H1 (cell line): ENCODE data around the gene PGP. TPM values are rescaled to one million over a fixed set of nuclear protein-coding genes. Genes with fewer than 3 reads are reported as not detected.

ENCODE experiments used
- CTCF ChIA-PET: fragments of 300-600 bp; sonication (Branson Sonifier 250); formaldehyde crosslinking; loops from one replicate; lab custom pipeline; 2021; ENCODE audit not compliant: partially characterized antibody; lab: Charles Lee
- POLR2A ChIA-PET: fragments of 300-600 bp; sonication (Branson Sonifier 250); formaldehyde crosslinking; loops from one replicate; lab custom pipeline; 2021; ENCODE audit warnings: inconsistent platforms; ENCODE audit not compliant: partially characterized antibody; lab: Charles Lee
- DNase-seq, 2 experiments: peaks; one replicate each; pipeline versions ENCODE4 v3.0.0 to v3.0.0-alpha.2; 2010 to 2022; ENCODE audit warnings: low spot score in 2 of 2, low read depth in 1 of 2, mixed read lengths in 1 of 2
- FAIRE-seq: peaks from 2 replicates; lab custom pipeline; 2011; peaks lifted over from hg19 to GRCh38; lab: Jason Lieb, UNC
- H2AFZ ChIP-seq: 2 replicates; pipeline ENCODE4 v1.8.1; 2012; ENCODE audit warnings: low read length, inconsistent platforms
- H2AK5ac ChIP-seq: 2 replicates; pipeline ENCODE4 v1.6.1; 2013; ENCODE audit warnings: low read depth, low read length
- H2BK120ac ChIP-seq: replicated peaks from 2 replicates; pipeline ENCODE3; 2013; ENCODE audit warnings: low read depth, low read length, inconsistent platforms
- H2BK12ac ChIP-seq: 2 replicates; pipeline ENCODE4 v1.6.1; 2013; ENCODE audit warnings: low read depth, low read length
- H2BK15ac ChIP-seq: 2 replicates; pipeline ENCODE4 v1.6.1; 2013; ENCODE audit warnings: low read length
- H2BK20ac ChIP-seq: 2 replicates; pipeline ENCODE4 v1.6.1; 2013; ENCODE audit warnings: low read length
- H2BK5ac ChIP-seq: 2 replicates; pipeline ENCODE4 v1.6.1; 2013; ENCODE audit warnings: low read depth, low read length
- H3K14ac ChIP-seq: 2 replicates; pipeline ENCODE4 v1.6.1; 2013; ENCODE audit warnings: inconsistent platforms; ENCODE audit not compliant: insufficient read length
- H3K18ac ChIP-seq: 2 replicates; pipeline ENCODE4 v1.6.1; 2013; ENCODE audit warnings: low read length; ENCODE audit errors: extremely low read depth
- H3K23ac ChIP-seq: 2 replicates; pipeline ENCODE4 v1.6.1; 2013; ENCODE audit warnings: inconsistent platforms; ENCODE audit not compliant: insufficient read length
- H3K23me2 ChIP-seq: 2 replicates; pipeline ENCODE4 v1.6.1; 2013; ENCODE audit warnings: low read depth, low read length
- H3K27ac ChIP-seq: 2 replicates; pipeline ENCODE4 v1.6.1; 2011; ENCODE audit warnings: low read depth, low read length, inconsistent platforms
- H3K27me3 ChIP-seq, 4 experiments: replicated peaks in 1 of 4; 1 replicate in 1 of 4; 2 replicates in 3 of 4; pipeline versions ENCODE4 v1.6.1 to v1.8.1; 2011 to 2013; ENCODE audit warnings: low read length in 3 of 4, mild to moderate bottlenecking in 3 of 4, inconsistent platforms in 2 of 4, mixed read lengths in 2 of 4, moderate library complexity in 1 of 4; ENCODE audit not compliant: control insufficient read depth in 3 of 4, insufficient read depth in 3 of 4; ENCODE audit errors: extremely low read depth in 1 of 4
- H3K36me3 ChIP-seq, 4 experiments: 2 replicates each; pipeline versions ENCODE4 v1.6.1 to v1.8.1; 2011 to 2013; ENCODE audit warnings: mild to moderate bottlenecking in 4 of 4, low read length in 3 of 4, moderate library complexity in 2 of 4, control low read depth in 1 of 4, inconsistent platforms in 1 of 4; ENCODE audit not compliant: insufficient read depth in 4 of 4, control insufficient read depth in 2 of 4
- H3K4ac ChIP-seq: replicated peaks from 2 replicates; pipeline ENCODE3; 2013; ENCODE audit warnings: low read length, low read depth, mixed read lengths, inconsistent platforms; ENCODE audit not compliant: insufficient read length
- H3K4me1 ChIP-seq, 4 experiments: replicated peaks in 1 of 4; 1 replicate in 1 of 4; 2 replicates in 3 of 4; pipeline versions ENCODE4 v1.6.1 to v1.8.1; 2011 to 2013; ENCODE audit warnings: low read length in 3 of 4, inconsistent platforms in 2 of 4, mixed read lengths in 1 of 4; ENCODE audit not compliant: insufficient read depth in 4 of 4, control insufficient read depth in 3 of 4
- H3K4me2 ChIP-seq, 2 experiments: 2 replicates each; pipeline versions ENCODE4 v1.6.1 to v1.8.1; 2011 to 2013; ENCODE audit warnings: low read depth in 2 of 2, low read length in 2 of 2, control low read depth in 1 of 2, inconsistent platforms in 1 of 2, mild to moderate bottlenecking in 1 of 2; ENCODE audit not compliant: insufficient read depth in 1 of 2
- H3K4me3 ChIP-seq, 4 experiments: fragments of 200-600, 300-600 bp in 1 of 4; sonication (generic), shearing (Covaris generic), sonication (Bioruptor Twin) in 1 of 4; 2 replicates each; pipeline versions ENCODE4 v1.5.1 to v1.8.1; 2011 to 2016; ENCODE audit warnings: low read length in 4 of 4, low read depth in 3 of 4, control low read depth in 2 of 4, inconsistent platforms in 2 of 4, mild to moderate bottlenecking in 2 of 4, mixed read lengths in 1 of 4, moderate library complexity in 1 of 4; ENCODE audit not compliant: insufficient read depth in 2 of 4; ENCODE audit errors: extremely low read depth in 1 of 4
- H3K56ac ChIP-seq: replicated peaks from 2 replicates; pipeline ENCODE3; 2013; ENCODE audit warnings: low read depth, mild to moderate bottlenecking, mixed read lengths, low read length, inconsistent platforms; ENCODE audit not compliant: insufficient read length
- H3K79me1 ChIP-seq: 2 replicates; pipeline ENCODE4 v1.6.1; 2013; ENCODE audit warnings: low read depth, low read length, control low read depth
- H3K79me2 ChIP-seq, 2 experiments: 2 replicates each; pipeline versions ENCODE4 v1.6.1 to v1.8.1; 2012 to 2013; ENCODE audit warnings: low read length in 2 of 2, mild to moderate bottlenecking in 2 of 2, inconsistent platforms in 1 of 2; ENCODE audit not compliant: insufficient read depth in 2 of 2, control insufficient read depth in 1 of 2
- H3K9ac ChIP-seq, 4 experiments: replicated peaks in 1 of 4; 1 replicate in 1 of 4; 2 replicates in 3 of 4; pipeline versions ENCODE4 v1.6.1 to v1.8.1; 2011 to 2013; ENCODE audit warnings: low read depth in 3 of 4, low read length in 3 of 4, control low read depth in 2 of 4, mild to moderate bottlenecking in 2 of 4, moderate library complexity in 2 of 4, inconsistent platforms in 1 of 4; ENCODE audit errors: extremely low read depth in 1 of 4
- H3K9me3 ChIP-seq, 2 experiments: 2 replicates each; pipeline versions ENCODE4 v1.6.1 to v1.8.1; 2012 to 2013; ENCODE audit warnings: mild to moderate bottlenecking in 2 of 2, moderate library complexity in 2 of 2, control low read depth in 1 of 2, inconsistent platforms in 1 of 2, low read depth in 1 of 2, low read length in 1 of 2, mixed read lengths in 1 of 2; ENCODE audit not compliant: insufficient read depth in 2 of 2
- H4K20me1 ChIP-seq, 2 experiments: replicated peaks in 1 of 2; 2 replicates each; pipeline versions ENCODE3 to v1.8.1; 2011 to 2013; ENCODE audit warnings: inconsistent platforms in 2 of 2, low read length in 2 of 2, mild to moderate bottlenecking in 1 of 2; ENCODE audit not compliant: insufficient read depth in 2 of 2, control insufficient read depth in 1 of 2
- H4K5ac ChIP-seq: 2 replicates; pipeline ENCODE4 v1.6.1; 2013; ENCODE audit warnings: low read length, low read depth, mixed read lengths, inconsistent platforms; ENCODE audit not compliant: insufficient read length
- H4K8ac ChIP-seq: 2 replicates; pipeline ENCODE4 v1.8.0; 2013; ENCODE audit warnings: mild to moderate bottlenecking, moderate library complexity, low read length, inconsistent platforms; ENCODE audit not compliant: insufficient read depth; ENCODE audit errors: extremely low read depth
- H4K91ac ChIP-seq: replicated peaks from 2 replicates; pipeline ENCODE3; 2013; ENCODE audit warnings: low read length, mixed read lengths, inconsistent platforms; ENCODE audit not compliant: insufficient read length
- CTBP2 ChIP-seq: IDR thresholded peaks from 2 replicates; pipeline ENCODE4 v1.7.0; 2011; ENCODE audit warnings: borderline replicate concordance, mild to moderate bottlenecking, moderate library complexity, mixed read lengths, low read length; ENCODE audit not compliant: insufficient read depth, insufficient read length
- SP4 ChIP-seq: IDR thresholded peaks from 2 replicates; pipeline ENCODE4 v1.6.1; 2012; ENCODE audit warnings: low read length, inconsistent platforms
- WGBS, 2 experiments: shearing (Covaris generic) in 1 of 2; methylation state at CpG; one replicate each; pipeline versions ENCODE4 v1.1.6 to v1.1.7; 2013 to 2015; ENCODE audit warnings: low lambda C conversion rate in 2 of 2, mixed read lengths in 2 of 2, inconsistent platforms in 1 of 2, low coverage in 1 of 2, missing lambda C conversion rate in 1 of 2; ENCODE audit not compliant: insufficient replicate concordance in 2 of 2, insufficient coverage in 1 of 2, insufficient read length in 1 of 2; ENCODE audit errors: extremely low coverage in 1 of 2, missing lambda C conversion rate in 1 of 2; 5-methylcytosine and 5-hydroxymethylcytosine counted together
- polyA plus RNA-seq, 7 experiments: library from polyadenylated mRNA; depleted of rRNA in 3 of 7; stranded (reverse) in 5 of 7; unstranded in 2 of 7; fragments of >200 nt in 5 of 7; fragments of 200-250 nt in 2 of 7; gene quantifications; 1 replicate in 5 of 7; 2 replicates in 1 of 7; 4 replicates in 1 of 7; pipeline versions ENCODE4 v1.2.1 to v1.2.3, GENCODE V29; 2011 to 2013; ENCODE audit warnings: missing spikeins in 2 of 7, mixed read lengths in 2 of 7
- total RNA-seq: library from RNA; stranded (reverse); fragmentation: NEBNext Ultra II Directional; extraction: Animal tissue kit (Norgen Biotek cat#: 25700); gene quantifications from 2 replicates; pipeline ENCODE4 v1.2.1, GENCODE V29; 2021

The PGP gene
- total and polyA plus RNA-seq, 2 of the 8 experiments (the other 6 are each of a cell fraction or from before 2014, with no cell fraction given), result 30.9 to 55.9 TPM

GRCh38 chr16:2208308-2208707 lies 6.3 kb downstream of the PGP start:
- no peak overlapping the region for H2BK12ac ChIP-seq
- H3K4me2 ChIP-seq, result no peak overlapping the region
- no peak overlapping the region for H3K18ac ChIP-seq
- FAIRE-seq, result no peak
- H4K8ac ChIP-seq, result no peak overlapping the region; the same call in 1 of the 2 replicates
- peaks cover 8 to 42% (median 19%) of the 10 kb centered on the region in 4 experiments; a peak in 6 of 8 replicates for H3K36me3 ChIP-seq
- no peak overlapping the region for H3K27ac ChIP-seq
- H3K79me1 ChIP-seq, result peaks cover 10% of the 10 kb centered on the region
- H2BK5ac ChIP-seq, result no peak overlapping the region
- H2AK5ac ChIP-seq, result no peak overlapping the region
- peaks cover 8 to 31% of the 10 kb centered on the region in 2 experiments for H4K20me1 ChIP-seq
- no peak overlapping the region for H2BK120ac ChIP-seq
- peaks cover 0 to 23% (median 12%) of the 10 kb centered on the region in 4 experiments; a peak in 6 of 7 replicates for H3K4me1 ChIP-seq
- H4K5ac ChIP-seq, result no peak overlapping the region
- no peak overlapping the region for H3K9ac ChIP-seq
- H3K4ac ChIP-seq, result no peak overlapping the region
- 98% methylated on average over 20 of the region's 23 CpGs; no CpG with 5 or more reads in 1 of the 2 experiments for WGBS, 2 experiments
- ChIA-PET POLR2A (interaction anchor here (0.7 to 15.1 kb wide), 12 partner anchors 11 to 324 kb away, joined by 3 to 156 read pairs (median 8); partner anchors contain the start of genes CASKIN1, E4F1, ECI1 and TRAF7), CTCF (interaction anchor here (0.9 to 2.3 kb wide), 2 partner anchors 9 to 39 kb away, joined by 3 to 6 read pairs; no protein-coding TSS in a partner anchor)
- H3K27me3 ChIP-seq, result no peaks in the 10 kb centered on the region
- H3K23me2 ChIP-seq, result peaks cover 14% of the 10 kb centered on the region; the same call in 1 of the 2 replicates
- H2AFZ ChIP-seq, result no peak overlapping the region
- no peak overlapping the region for H2BK20ac ChIP-seq
- no peak overlapping the region for H3K4me3 ChIP-seq
- no peak for DNase-seq
- no peak overlapping the region for H3K14ac ChIP-seq
- no peak overlapping the region for H3K56ac ChIP-seq
- H4K91ac ChIP-seq, result no peak overlapping the region
- H3K79me2 ChIP-seq, result peaks cover 0 to 14% of the 10 kb centered on the region in 2 experiments; a peak in 2 of 4 replicates
- no peak overlapping the region for H2BK15ac ChIP-seq
- no peaks in the 10 kb centered on the region for H3K9me3 ChIP-seq
- H3K23ac ChIP-seq, result no peak overlapping the region
- TF ChIP-seq SP4 (no peak), CTBP2 (no peak)
